Hepatocyte (in vitro differentiated cells): ENCODE measurements around the gene SLC44A3.

Experiments
- CTCF ChIP-seq: fragments of 200-600 bp; sonication (generic); IDR thresholded peaks from 2 replicates; pipeline ENCODE4 v1.5.1; 2016; ENCODE audit warnings: antibody characterized with exemption, mild to moderate bottlenecking; ENCODE audit not compliant: poor library complexity
- EZH2 ChIP-seq: fragments of 200-600 bp; sonication (generic); IDR thresholded peaks from 2 replicates; pipeline ENCODE4 v1.6.1; 2016; ENCODE audit warnings: antibody characterized with exemption, mild to moderate bottlenecking, borderline replicate concordance

DNA sequence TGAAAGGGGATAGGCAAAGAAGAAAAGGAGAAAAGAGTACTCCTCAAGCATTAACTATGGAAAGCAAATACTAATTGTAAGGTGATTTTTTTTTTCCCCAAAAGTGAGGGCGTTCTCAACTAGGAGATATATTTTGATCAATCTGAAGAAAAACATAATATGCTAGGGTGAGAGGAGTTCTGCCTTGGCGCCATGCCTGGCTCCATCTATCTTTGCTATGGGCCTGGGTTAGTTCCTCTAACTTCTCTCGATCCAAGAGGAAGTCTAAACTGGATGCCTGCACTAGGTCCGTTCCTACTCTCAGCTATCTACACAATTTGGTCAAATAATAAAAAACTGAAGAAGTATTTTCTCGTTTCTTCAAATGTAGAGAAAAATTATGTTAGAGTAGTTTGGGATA is 86.2 kb downstream of the SLC44A3 start:
- no peak for TF ChIP-seq CTCF
- no peak for TF ChIP-seq EZH2
